HG03354 (cell line): ENCODE results near the gene TTLL11.

ENCODE experiments used
- ATAC-seq: cut with Tn5 transposase; IDR thresholded peaks from one replicate; pipeline ENCODE4 v1.9.1; 2021; ENCODE audit warnings: mild to moderate bottlenecking; ENCODE audit not compliant: unreplicated experiment, poor library complexity, severe bottlenecking

The TTLL11 gene

GRCh38 chr9:121925935-121926334, 167.2 kb downstream of the TTLL11 start:
- no peak for ATAC-seq

GRCh38 chr9:121924700-121925099, 168.4 kb downstream of the TTLL11 start:
- ATAC-seq = no peak

GRCh38 chr9:121921444-121921843, 171.7 kb downstream of the TTLL11 start:
- ATAC-seq = no peak

- no peak for ATAC-seq
These were observed 175.5 kb downstream of the TTLL11 start for GRCh38 chr9:121917375-121918335.

- no peak for ATAC-seq
These were observed 177.8 kb downstream of the TTLL11 start for GRCh38 chr9:121915304-121915625.

GRCh38 chr9:121914604-121915303, 178.4 kb downstream of the TTLL11 start:
- ATAC-seq = no peak

- ATAC-seq = no peak
These were observed 179.0 kb downstream of the TTLL11 start for GRCh38 chr9:121914017-121914595.

- no peak for ATAC-seq
These were observed 180.1 kb downstream of the TTLL11 start for GRCh38 chr9:121912812-121913627.

- no peak for ATAC-seq
These were observed 182.5 kb downstream of the TTLL11 start for GRCh38 chr9:121910491-121911040.

GRCh38 chr9:121909111-121909510, 184.0 kb downstream of the TTLL11 start:
- ATAC-seq = no peak

GRCh38 chr9:121906074-121906870, 186.8 kb downstream of the TTLL11 start:
- no peak for ATAC-seq

- ATAC-seq = no peak
These were observed 190.5 kb downstream of the TTLL11 start for GRCh38 chr9:121902461-121903135.

- no peak for ATAC-seq
These were observed 191.5 kb downstream of the TTLL11 start for GRCh38 chr9:121901616-121902015.

- ATAC-seq = no peak
These were observed 192.9 kb downstream of the TTLL11 start for GRCh38 chr9:121900163-121900562.

GRCh38 chr9:121898856-121899255, 194.3 kb downstream of the TTLL11 start:
- ATAC-seq = no peak

- ATAC-seq = no peak
These were observed 196.0 kb downstream of the TTLL11 start for GRCh38 chr9:121897140-121897539.

- ATAC-seq = no peak
These were observed 196.6 kb downstream of the TTLL11 start for GRCh38 chr9:121896545-121896943.

- ATAC-seq = no peak
These were observed 197.1 kb downstream of the TTLL11 start for GRCh38 chr9:121895818-121896544.
